Measurements from ENCODE around the gene ANKRD40.
A peak's percentile ranks its signal among the peaks of the same experiment; 100 is the strongest.
"Not testable (repeated sequence)": the region's sequence is repeated elsewhere in the genome, so short reads cannot be mapped to it uniquely, and the experiment has no call there.

The ANKRD40 gene

GRCh38 chr17:50710650-50711049 is 2.9 kb upstream of the ANKRD40 start:
- DNase-seq, result no peak

- no peak for DNase-seq
These were observed 2.3 kb upstream of the ANKRD40 start for GRCh38 chr17:50710025-50710424.

- DNase-seq, result not testable (repeated sequence)
These were observed 1.3 kb upstream of the ANKRD40 start for GRCh38 chr17:50709053-50709452.

- peak in 1 of 2 experiments; percentile 22 for DNase-seq
These were observed 611 bp upstream of the ANKRD40 start for GRCh38 chr17:50708050-50709000.

GRCh38 chr17:50703162-50703561 is 4.6 kb downstream of the ANKRD40 start:
- DNase-seq, result no peak

- no peak for DNase-seq
These were observed 8.3 kb downstream of the ANKRD40 start for GRCh38 chr17:50699410-50699809.

GRCh38 chr17:50697663-50698272 is 9.9 kb downstream of the ANKRD40 start:
- DNase-seq, result no peak

GRCh38 chr17:50697062-50697461 is 10.7 kb downstream of the ANKRD40 start:
- no peak for DNase-seq

- DNase-seq, result no peak
These were observed 11.3 kb downstream of the ANKRD40 start for GRCh38 chr17:50696365-50696879.

GRCh38 chr17:50693036-50693682 is 14.6 kb downstream of the ANKRD40 start:
- DNase-seq, result no peak

- DNase-seq, result no peak
These were observed 15.2 kb downstream of the ANKRD40 start for GRCh38 chr17:50692448-50693035.

- no peak for DNase-seq
These were observed 15.9 kb downstream of the ANKRD40 start for GRCh38 chr17:50691550-50692447.

- no peak for DNase-seq
These were observed 16.7 kb downstream of the ANKRD40 start for GRCh38 chr17:50690887-50691549.

- no peak for DNase-seq
These were observed 17.5 kb downstream of the ANKRD40 start for GRCh38 chr17:50689956-50690886.

- DNase-seq, result no peak
These were observed 18.5 kb downstream of the ANKRD40 start for GRCh38 chr17:50689251-50689650.

GRCh38 chr17:50688245-50688644 is 19.5 kb downstream of the ANKRD40 start:
- DNase-seq, result no peak

- peak in 1 of 2 experiments; percentile 17 for DNase-seq
These were observed 20.3 kb downstream of the ANKRD40 start for GRCh38 chr17:50687200-50688066.

GRCh38 chr17:50686494-50687199 is 21.1 kb downstream of the ANKRD40 start:
- DNase-seq, result peak; percentile 23 to 27

Data from SHP77 (cell line).